ENCODE measurements around the gene RIPK4.

Gene RIPK4

GRCh38 chr21:41800425-41801320 is 33.8 kb upstream of the RIPK4 start:
- Histone ChIP-seq H3K4me3 (ENCODE audit: low read depth, low read length) (no peak overlapping the region), H3K27me3 (replicated peaks) (no peaks in the 10 kb centered on the region), H3K27ac (no peak overlapping the region), H3K36me3 (replicated peaks) (peaks cover 17% of the 10 kb centered on the region)
- TF ChIP-seq, protein P1, sequence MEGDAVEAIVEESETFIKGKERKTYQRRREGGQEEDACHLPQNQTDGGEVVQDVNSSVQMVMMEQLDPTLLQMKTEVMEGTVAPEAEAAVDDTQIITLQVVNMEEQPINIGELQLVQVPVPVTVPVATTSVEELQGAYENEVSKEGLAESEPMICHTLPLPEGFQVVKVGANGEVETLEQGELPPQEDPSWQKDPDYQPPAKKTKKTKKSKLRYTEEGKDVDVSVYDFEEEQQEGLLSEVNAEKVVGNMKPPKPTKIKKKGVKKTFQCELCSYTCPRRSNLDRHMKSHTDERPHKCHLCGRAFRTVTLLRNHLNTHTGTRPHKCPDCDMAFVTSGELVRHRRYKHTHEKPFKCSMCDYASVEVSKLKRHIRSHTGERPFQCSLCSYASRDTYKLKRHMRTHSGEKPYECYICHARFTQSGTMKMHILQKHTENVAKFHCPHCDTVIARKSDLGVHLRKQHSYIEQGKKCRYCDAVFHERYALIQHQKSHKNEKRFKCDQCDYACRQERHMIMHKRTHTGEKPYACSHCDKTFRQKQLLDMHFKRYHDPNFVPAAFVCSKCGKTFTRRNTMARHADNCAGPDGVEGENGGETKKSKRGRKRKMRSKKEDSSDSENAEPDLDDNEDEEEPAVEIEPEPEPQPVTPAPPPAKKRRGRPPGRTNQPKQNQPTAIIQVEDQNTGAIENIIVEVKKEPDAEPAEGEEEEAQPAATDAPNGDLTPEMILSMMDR (IDR thresholded peaks at IDR 0.05; ENCODE audit: low read depth, low read length, missing control alignments) = no peak
- in situ Hi-C loops (cut with HindIII; ENCODE audit: low pct_ligation_motif_present, low sequenced_read_pairs) = no loop called here
- no peak for DNase-seq

- DNase-seq = no peak
- TF ChIP-seq, protein P1 (IDR thresholded peaks at IDR 0.05; ENCODE audit: low read depth, low read length, missing control alignments) = no peak
- in situ Hi-C loops (cut with HindIII; ENCODE audit: low pct_ligation_motif_present, low sequenced_read_pairs) = no loop called here
- H3K27me3 ChIP-seq (replicated peaks) = no peaks in the 10 kb centered on the region
- no peak overlapping the region for H3K27ac ChIP-seq
- peaks cover 17% of the 10 kb centered on the region for H3K36me3 ChIP-seq (replicated peaks)
- H3K4me3 ChIP-seq (ENCODE audit: low read depth, low read length) = no peak overlapping the region
These were observed 32.9 kb upstream of the RIPK4 start for GRCh38 chr21:41799763-41800162.

DNA sequence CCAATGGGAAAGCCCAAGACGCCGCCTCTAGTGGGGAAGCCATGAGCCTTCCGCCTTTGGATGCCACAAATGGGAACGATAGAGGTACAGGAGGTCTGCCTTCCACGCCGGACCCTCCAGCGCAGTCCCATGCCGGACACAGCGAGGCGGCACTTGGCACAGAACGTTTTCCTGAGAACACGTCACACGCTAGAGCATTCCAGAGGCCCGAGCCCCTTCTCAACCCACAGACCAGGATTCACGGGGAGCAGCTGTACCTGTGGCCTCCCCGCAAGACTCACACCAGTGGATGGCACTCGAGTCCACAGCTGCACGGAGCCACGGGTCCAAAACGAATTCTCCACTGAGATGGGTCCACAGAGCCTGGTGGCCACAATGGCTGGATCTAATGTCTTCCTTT is 31.5 kb upstream of the RIPK4 start:
- TF ChIP-seq, protein P1 (IDR thresholded peaks at IDR 0.05; ENCODE audit: low read depth, low read length, missing control alignments) = no peak
- DNase-seq = no peak
- H3K27ac ChIP-seq = no peak overlapping the region
- in situ Hi-C loops (cut with HindIII; ENCODE audit: low pct_ligation_motif_present, low sequenced_read_pairs) = no loop called here
- no peaks in the 10 kb centered on the region for H3K27me3 ChIP-seq (replicated peaks)
- H3K4me3 ChIP-seq (ENCODE audit: low read depth, low read length) = no peak overlapping the region
- peaks cover 17% of the 10 kb centered on the region for H3K36me3 ChIP-seq (replicated peaks)

GRCh38 chr21:41796476-41797080 is 29.7 kb upstream of the RIPK4 start:
- no peak overlapping the region for H3K4me3 ChIP-seq (ENCODE audit: low read depth, low read length)
- TF ChIP-seq, protein P1 (IDR thresholded peaks at IDR 0.05; ENCODE audit: low read depth, low read length, missing control alignments) = no peak
- H3K27ac ChIP-seq = no peak overlapping the region
- DNase-seq = no peak
- H3K27me3 ChIP-seq (replicated peaks) = no peaks in the 10 kb centered on the region
- in situ Hi-C loops (cut with HindIII; ENCODE audit: low pct_ligation_motif_present, low sequenced_read_pairs) = no loop called here
- H3K36me3 ChIP-seq (replicated peaks) = peaks cover 14% of the 10 kb centered on the region

- H3K27ac ChIP-seq = no peak overlapping the region
- no peak for DNase-seq
- in situ Hi-C loops (cut with HindIII; ENCODE audit: low pct_ligation_motif_present, low sequenced_read_pairs) = no loop called here
- TF ChIP-seq, protein P1 (IDR thresholded peaks at IDR 0.05; ENCODE audit: low read depth, low read length, missing control alignments) = no peak
- peaks cover 8% of the 10 kb centered on the region for H3K36me3 ChIP-seq (replicated peaks)
- no peak overlapping the region for H3K4me3 ChIP-seq (ENCODE audit: low read depth, low read length)
- H3K27me3 ChIP-seq (replicated peaks) = no peaks in the 10 kb centered on the region
These were observed 28.9 kb upstream of the RIPK4 start for GRCh38 chr21:41795726-41796125.

Data from brain microvascular endothelial cell (primary cell).